IMR-90 (cell line): ENCODE results near the gene CPNE4. TPM values are rescaled to one million over a fixed set of nuclear protein-coding genes. Genes with fewer than 3 reads are reported as not detected.

ENCODE experiments used
- ATAC-seq: fragments of 200-7000 bp; cut with Tn5 transposase; 2 replicates; pipeline ENCODE4 v1.9.1; 2020; ENCODE audit warnings: low read depth, mild to moderate bottlenecking, moderate library complexity
- BruUV-seq: library from RNA; stranded (reverse); fragments of 400-500 nt; replicated peaks from 2 replicates; lab custom pipeline; 2021; lab: Mats Ljungman, UMichigan
- CTCF ChIA-PET: fragments of 300-600 bp; formaldehyde crosslinking; extraction: SDS; loops from one replicate; lab custom pipeline; 2021; ENCODE audit warnings: antibody characterized with exemption; lab: Yijun Ruan, JAX
- POLR2A ChIA-PET: fragments of 300-600 bp; sonication (Branson Sonifier 250); formaldehyde crosslinking; loops from one replicate; lab custom pipeline; 2022; ENCODE audit warnings: antibody characterized with exemption; ENCODE audit not compliant: unreplicated experiment; lab: Charles Lee
- DNase-seq: peaks from one replicate; pipeline ENCODE4 v3.0.0; 2013
- H2AFZ ChIP-seq: replicated peaks from 2 replicates; pipeline ENCODE3; 2013; ENCODE audit warnings: low read length, mild to moderate bottlenecking; ENCODE audit not compliant: poor library complexity
- H2AK5ac ChIP-seq: 2 replicates; pipeline ENCODE4 v1.6.1; 2013; ENCODE audit warnings: low read depth, low read length, inconsistent platforms
- H2AK9ac ChIP-seq: replicated peaks from 2 replicates; pipeline ENCODE3; 2013; ENCODE audit warnings: mild to moderate bottlenecking, low read depth, low read length, moderate library complexity; ENCODE audit not compliant: poor library complexity
- H2BK120ac ChIP-seq: 2 replicates; pipeline ENCODE4 v1.6.1; 2013; ENCODE audit warnings: low read depth, low read length, inconsistent platforms
- H2BK15ac ChIP-seq: 3 replicates; pipeline ENCODE4 v1.6.1; 2013; ENCODE audit warnings: low read depth, low read length, inconsistent platforms
- H2BK20ac ChIP-seq: 2 replicates; pipeline ENCODE4 v1.6.1; 2013; ENCODE audit warnings: low read depth, mild to moderate bottlenecking, inconsistent platforms, low read length, moderate library complexity
- H2BK5ac ChIP-seq: 2 replicates; pipeline ENCODE4 v1.6.1; 2013; ENCODE audit warnings: mild to moderate bottlenecking, low read depth, low read length, inconsistent platforms; ENCODE audit not compliant: poor library complexity, severe bottlenecking
- H3K14ac ChIP-seq: replicated peaks from 2 replicates; pipeline ENCODE4 v1.6.1; 2013; ENCODE audit warnings: low read depth, low read length, inconsistent platforms
- H3K18ac ChIP-seq: 2 replicates; pipeline ENCODE4 v1.6.1; 2013; ENCODE audit warnings: low read depth, low read length, control low read depth
- H3K23ac ChIP-seq: 2 replicates; pipeline ENCODE4 v1.6.1; 2013; ENCODE audit warnings: low read depth, low read length, inconsistent platforms
- H3K27ac ChIP-seq: 2 replicates; pipeline ENCODE4 v1.5.1; 2013; ENCODE audit warnings: mild to moderate bottlenecking, control low read depth, low read length; ENCODE audit not compliant: insufficient read depth
- H3K27me3 ChIP-seq: 2 replicates; pipeline ENCODE4 v1.6.1; 2013; ENCODE audit warnings: low read length; ENCODE audit not compliant: control insufficient read depth, insufficient read depth
- H3K36me3 ChIP-seq: 2 replicates; pipeline ENCODE4 v1.6.1; 2013; ENCODE audit warnings: low read length, mixed read lengths; ENCODE audit not compliant: control insufficient read depth, insufficient read depth
- H3K4ac ChIP-seq: 2 replicates; pipeline ENCODE4 v1.6.1; 2013; ENCODE audit warnings: low read depth, low read length, inconsistent platforms
- H3K4me1 ChIP-seq: 2 replicates; pipeline ENCODE4 v1.6.1; 2013; ENCODE audit warnings: low read length, mixed read lengths; ENCODE audit not compliant: control insufficient read depth, insufficient read depth
- H3K4me2 ChIP-seq: 2 replicates; pipeline ENCODE4 v1.6.1; 2013; ENCODE audit warnings: low read depth, mild to moderate bottlenecking, control low read depth, low read length, moderate library complexity
- H3K4me3 ChIP-seq: 2 replicates; pipeline ENCODE4 v1.5.1; 2013; ENCODE audit warnings: low read depth, mild to moderate bottlenecking, control low read depth, low read length, moderate library complexity; ENCODE audit not compliant: insufficient read depth
- H3K56ac ChIP-seq: 2 replicates; pipeline ENCODE4 v1.6.1; 2013; ENCODE audit warnings: low read length, inconsistent platforms; ENCODE audit not compliant: insufficient read depth; ENCODE audit errors: extremely low read depth
- H3K79me1 ChIP-seq, 2 experiments: 2 replicates each; pipeline ENCODE4 v1.6.1; 2013; ENCODE audit warnings: low read length in 2 of 2, inconsistent platforms in 1 of 2, low read depth in 1 of 2
- H3K9ac ChIP-seq: 2 replicates; pipeline ENCODE4 v1.6.1; 2013; ENCODE audit warnings: low read depth, low read length, control low read depth
- H3K9me1 ChIP-seq: 2 replicates; pipeline ENCODE4 v1.6.1; 2013; ENCODE audit warnings: low read length, inconsistent platforms; ENCODE audit not compliant: insufficient read depth
- H3K9me3 ChIP-seq: 2 replicates; pipeline ENCODE4 v1.6.1; 2013; ENCODE audit warnings: low read length; ENCODE audit not compliant: control insufficient read depth, insufficient read depth
- H4K20me1 ChIP-seq: 2 replicates; pipeline ENCODE4 v1.6.1; 2013; ENCODE audit warnings: low read length, inconsistent platforms; ENCODE audit not compliant: insufficient read depth
- H4K5ac ChIP-seq: 2 replicates; pipeline ENCODE4 v1.6.1; 2013; ENCODE audit warnings: mild to moderate bottlenecking, low read depth, low read length, control low read depth
- H4K8ac ChIP-seq, 2 experiments: 2 replicates each; pipeline ENCODE4 v1.6.1; 2013; ENCODE audit warnings: low read depth in 2 of 2, low read length in 2 of 2, control low read depth in 1 of 2, inconsistent platforms in 1 of 2
- H4K91ac ChIP-seq: 2 replicates; pipeline ENCODE4 v1.6.1; 2013; ENCODE audit warnings: low read depth, low read length, inconsistent platforms; ENCODE audit not compliant: insufficient read depth
- BHLHE40 ChIP-seq: fragments of 150-350 bp; IDR thresholded peaks from 2 replicates; pipeline ENCODE4 v1.6.1; 2016; ENCODE audit warnings: mild to moderate bottlenecking, low read depth, low read length
- CEBPB ChIP-seq: IDR thresholded peaks from 2 replicates; pipeline ENCODE4 v1.6.1; 2012; ENCODE audit warnings: low read depth, low read length, improper control_type of control experiment
- CHD1 ChIP-seq: IDR thresholded peaks from 2 replicates; pipeline ENCODE4 v1.6.1; 2012; ENCODE audit warnings: low read depth, low read length, improper control_type of control experiment
- ELK1 ChIP-seq: fragments of 150-350 bp; IDR thresholded peaks from 2 replicates; pipeline ENCODE4 v1.6.1; 2016; ENCODE audit warnings: low read depth, mild to moderate bottlenecking, low read length, moderate library complexity, borderline replicate concordance
- FOS ChIP-seq: fragments of 150-350 bp; IDR thresholded peaks from 2 replicates; pipeline ENCODE4 v1.6.1; 2016; ENCODE audit warnings: low read depth, low read length
- MAFK ChIP-seq: IDR thresholded peaks from 2 replicates; pipeline ENCODE4 v1.6.1; 2012; ENCODE audit warnings: low read depth, low read length, improper control_type of control experiment
- MAZ ChIP-seq: IDR thresholded peaks from 2 replicates; pipeline ENCODE4 v1.6.1; 2012; ENCODE audit warnings: low read depth, mild to moderate bottlenecking, low read length, improper control_type of control experiment, moderate library complexity, borderline replicate concordance
- MXI1 ChIP-seq: IDR thresholded peaks from 2 replicates; pipeline ENCODE4 v1.6.1; 2012; ENCODE audit warnings: low read depth, mild to moderate bottlenecking, low read length, moderate library complexity, borderline replicate concordance
- NFE2L2 ChIP-seq: fragments of 150-350 bp; IDR thresholded peaks from 2 replicates; pipeline ENCODE4 v1.6.1; 2016; ENCODE audit warnings: low read depth, mild to moderate bottlenecking, low read length
- POLR2A ChIP-seq: IDR thresholded peaks from 2 replicates; pipeline ENCODE4 v1.6.1; 2012; ENCODE audit warnings: mild to moderate bottlenecking, low read depth, low read length
- RAD21 ChIP-seq: IDR thresholded peaks from 2 replicates; pipeline ENCODE4 v1.6.1; 2012; ENCODE audit warnings: low read length, improper control_type of control experiment
- RCOR1 ChIP-seq: IDR thresholded peaks from 2 replicates; pipeline ENCODE4 v1.6.1; 2012; ENCODE audit warnings: mild to moderate bottlenecking, low read length, improper control_type of control experiment; ENCODE audit not compliant: insufficient replicate concordance
- RFX5 ChIP-seq: IDR thresholded peaks from 2 replicates; pipeline ENCODE4 v1.8.0; 2012; ENCODE audit warnings: low read depth, mild to moderate bottlenecking, low read length, moderate library complexity
- SMC3 ChIP-seq: fragments of 150-350 bp; IDR thresholded peaks from 2 replicates; pipeline ENCODE4 v1.6.1; 2016; ENCODE audit warnings: low read depth, mild to moderate bottlenecking, antibody characterized with exemption, low read length, moderate library complexity
- WGBS, 2 experiments: methylation state at CpG; one replicate each; pipeline versions ENCODE4 v1.1.5 to v1.1.7; 2013; ENCODE audit warnings: missing lambda C conversion rate in 2 of 2; ENCODE audit not compliant: insufficient read length in 1 of 2; ENCODE audit errors: extremely low coverage in 2 of 2; 5-methylcytosine and 5-hydroxymethylcytosine counted together
- dilution Hi-C: fragments of 300-500 bp; cut with HindIII; formaldehyde crosslinking; loops from one replicate; pipeline ENCODE4 v1.14.3; 2018; ENCODE audit warnings: low sequenced_read_pairs; ENCODE audit not compliant: unreplicated experiment
- in situ Hi-C: fragments of 300-500 bp; cut with MboI; formaldehyde crosslinking; loops from 3 replicates; pipeline ENCODE4 v1.14.3; 2019; ENCODE audit warnings: low sequenced_read_pairs, inconsistent platforms, mixed read lengths
- intact Hi-C: fragments of 100-400 bp; cut with micrococcal nuclease; formaldehyde crosslinking; loops from 2 replicates; pipeline ENCODE4 v1.10.0; 2022
- polyA plus RNA-seq, 3 experiments: library from polyadenylated mRNA; depleted of rRNA; stranded (reverse); fragments of >200 nt; gene quantifications; 2 replicates each; pipeline ENCODE4 v1.2.3, GENCODE V29; 2012; ENCODE audit warnings: low replicate concordance in 1 of 3
- total RNA-seq: library from RNA; depleted of rRNA; stranded (reverse); fragments of >200 nt; gene quantifications from 2 replicates; pipeline ENCODE4 v1.2.3, GENCODE V29; 2012
- TF ChIP-seq, protein P1 (sequence below): fragments of 150-350 bp; IDR thresholded peaks from 2 replicates; pipeline ENCODE4 v1.6.1; 2017; ENCODE audit warnings: mild to moderate bottlenecking, antibody characterized with exemption, low read length, low read depth
- TF ChIP-seq, protein P2 (sequence below): conservative IDR thresholded peaks from 2 replicates; pipeline ENCODE4 v1.5.1; 2012; ENCODE audit warnings: mild to moderate bottlenecking, low read depth, low read length, improper control_type of control experiment

CPNE4 gene
- total and polyA plus RNA-seq, 2 of the 4 experiments (the other 2 are of a cell fraction), result not detected

- intact Hi-C loops (no loop called here), in situ Hi-C loops (no loop called here), dilution Hi-C loops (no loop called here)
- DNase-seq (no peak), ATAC-seq (no peak)
- no peak overlapping the region for H4K5ac ChIP-seq
- ChIA-PET CTCF (no interaction called here), POLR2A (no interaction called here)
- H3K18ac ChIP-seq, result no peak overlapping the region
- H3K14ac ChIP-seq, result no peak overlapping the region
- H2BK5ac ChIP-seq, result no peak overlapping the region
- H3K4me3 ChIP-seq, result no peak overlapping the region
- H3K4me1 ChIP-seq, result no peaks in the 10 kb centered on the region
- no peak overlapping the region for H2BK120ac ChIP-seq
- no peak for TF ChIP-seq POLR2A
- TF ChIP-seq NFE2L2, result no peak
- no peak for TF ChIP-seq CHD1
- TF ChIP-seq MAFK, result no peak
- no peak for TF ChIP-seq ELK1
- TF ChIP-seq MXI1, result no peak
- TF ChIP-seq RFX5, result no peak
- no peak for TF ChIP-seq SMC3
- TF ChIP-seq MAZ, result no peak
- TF ChIP-seq CEBPB, result no peak
- TF ChIP-seq, protein P1, sequence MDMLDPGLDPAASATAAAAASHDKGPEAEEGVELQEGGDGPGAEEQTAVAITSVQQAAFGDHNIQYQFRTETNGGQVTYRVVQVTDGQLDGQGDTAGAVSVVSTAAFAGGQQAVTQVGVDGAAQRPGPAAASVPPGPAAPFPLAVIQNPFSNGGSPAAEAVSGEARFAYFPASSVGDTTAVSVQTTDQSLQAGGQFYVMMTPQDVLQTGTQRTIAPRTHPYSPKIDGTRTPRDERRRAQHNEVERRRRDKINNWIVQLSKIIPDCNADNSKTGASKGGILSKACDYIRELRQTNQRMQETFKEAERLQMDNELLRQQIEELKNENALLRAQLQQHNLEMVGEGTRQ, result no peak
- TF ChIP-seq FOS, result no peak
- no peak for TF ChIP-seq BHLHE40
- TF ChIP-seq, protein P2, sequence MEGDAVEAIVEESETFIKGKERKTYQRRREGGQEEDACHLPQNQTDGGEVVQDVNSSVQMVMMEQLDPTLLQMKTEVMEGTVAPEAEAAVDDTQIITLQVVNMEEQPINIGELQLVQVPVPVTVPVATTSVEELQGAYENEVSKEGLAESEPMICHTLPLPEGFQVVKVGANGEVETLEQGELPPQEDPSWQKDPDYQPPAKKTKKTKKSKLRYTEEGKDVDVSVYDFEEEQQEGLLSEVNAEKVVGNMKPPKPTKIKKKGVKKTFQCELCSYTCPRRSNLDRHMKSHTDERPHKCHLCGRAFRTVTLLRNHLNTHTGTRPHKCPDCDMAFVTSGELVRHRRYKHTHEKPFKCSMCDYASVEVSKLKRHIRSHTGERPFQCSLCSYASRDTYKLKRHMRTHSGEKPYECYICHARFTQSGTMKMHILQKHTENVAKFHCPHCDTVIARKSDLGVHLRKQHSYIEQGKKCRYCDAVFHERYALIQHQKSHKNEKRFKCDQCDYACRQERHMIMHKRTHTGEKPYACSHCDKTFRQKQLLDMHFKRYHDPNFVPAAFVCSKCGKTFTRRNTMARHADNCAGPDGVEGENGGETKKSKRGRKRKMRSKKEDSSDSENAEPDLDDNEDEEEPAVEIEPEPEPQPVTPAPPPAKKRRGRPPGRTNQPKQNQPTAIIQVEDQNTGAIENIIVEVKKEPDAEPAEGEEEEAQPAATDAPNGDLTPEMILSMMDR, result no peak
- no peak for TF ChIP-seq RAD21
- TF ChIP-seq RCOR1, result no peak
- H2AK9ac ChIP-seq, result no peak overlapping the region
- H3K9ac ChIP-seq, result no peak overlapping the region
- no peaks in the 10 kb centered on the region for H4K20me1 ChIP-seq
- no peaks in the 10 kb centered on the region for H3K36me3 ChIP-seq
- no peaks in the 10 kb centered on the region for H3K27me3 ChIP-seq
- no peak overlapping the region for H3K23ac ChIP-seq
- H4K91ac ChIP-seq, result no peak overlapping the region
- H2BK15ac ChIP-seq, result no peak overlapping the region
- no CpG with 5 or more reads among the region's 1 CpG for WGBS, 2 experiments
- no peaks in the 10 kb centered on the region for H3K79me1 ChIP-seq
- no peak overlapping the region for H3K4me2 ChIP-seq
- no TSS peak for BruUV-seq
- H3K56ac ChIP-seq, result no peak overlapping the region
- H3K9me3 ChIP-seq, result no peaks in the 10 kb centered on the region; the same call in 1 of the 2 replicates
- no peak overlapping the region for H4K8ac ChIP-seq
- no peaks in the 10 kb centered on the region for H3K9me1 ChIP-seq
- no peak overlapping the region for H2AFZ ChIP-seq
- H3K4ac ChIP-seq, result no peak overlapping the region
- no peak overlapping the region for H3K27ac ChIP-seq
- no peak overlapping the region for H2AK5ac ChIP-seq
- no peak overlapping the region for H2BK20ac ChIP-seq
Observed at GRCh38 chr3:131714585-131715220, 320.1 kb downstream of the CPNE4 start.
